NCI-H82 (cell line): ENCODE measurements around the gene ANO2.
A peak's percentile ranks its signal among the peaks of the same experiment; 100 is the strongest.
"Not testable (repeated sequence)": the region's sequence is repeated elsewhere in the genome, so short reads cannot be mapped to it uniquely, and the experiment has no call there.

Experiments used
- DNase-seq: peaks from one replicate; lab custom pipeline; 2025; lab: John Stamatoyannopoulos, UW

Gene ANO2

DNA sequence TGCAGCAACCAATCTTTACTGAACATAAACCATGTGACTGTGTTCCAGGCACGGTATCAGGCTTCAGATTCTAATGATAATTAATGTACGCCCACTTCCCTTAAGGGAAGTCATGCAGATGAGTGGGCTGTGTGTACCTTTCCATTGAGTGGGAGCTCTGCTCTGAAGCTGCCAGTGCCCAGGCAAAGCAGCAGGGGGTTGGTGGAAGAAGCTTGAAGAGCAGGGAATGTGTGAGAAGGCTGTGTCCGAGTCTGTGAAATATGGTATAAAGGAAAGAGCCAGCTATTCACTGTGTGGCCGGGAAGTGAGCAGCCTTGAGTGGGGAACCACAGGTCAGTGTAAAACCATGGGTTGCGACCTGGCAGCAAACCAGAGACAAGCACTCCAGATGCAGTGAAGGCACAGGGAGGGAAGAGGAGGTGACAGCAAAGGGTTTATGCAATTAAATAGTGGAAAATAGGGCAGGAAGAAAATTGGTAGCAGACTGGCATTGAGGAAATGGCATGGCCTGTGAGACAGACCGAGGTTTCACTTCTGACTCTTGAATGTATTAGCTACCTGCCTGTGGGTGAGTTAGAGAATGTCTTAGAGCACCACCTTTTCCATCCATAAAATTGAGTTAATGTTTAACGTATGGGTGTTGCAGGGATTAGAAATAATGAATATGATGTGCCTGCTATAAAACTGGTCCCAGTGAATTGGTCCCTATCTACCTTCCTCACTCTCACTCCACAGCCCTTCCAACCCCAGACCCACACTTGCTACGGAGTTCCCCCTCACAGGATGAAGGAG lies 396.7 kb downstream of the ANO2 start:
- no peak for DNase-seq

DNA sequence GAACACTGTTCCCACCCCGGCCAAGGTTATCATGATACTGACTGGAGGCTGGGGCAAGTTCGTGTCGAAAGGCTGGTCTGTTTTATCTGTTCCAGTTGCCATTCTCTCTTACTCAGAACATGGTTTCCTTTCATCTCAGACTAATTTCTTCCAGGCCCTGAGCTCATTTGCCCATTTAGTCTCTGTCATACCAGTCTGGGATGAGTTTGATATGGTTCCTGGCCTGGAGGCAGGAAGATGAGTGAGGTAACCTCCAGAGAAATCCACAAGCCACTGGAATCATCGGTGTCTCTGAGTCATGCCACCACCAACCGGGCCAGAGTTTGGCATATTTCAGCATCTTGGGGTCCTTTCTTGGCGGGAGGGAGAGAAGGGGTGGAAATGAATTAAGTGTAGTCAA lies 398.4 kb downstream of the ANO2 start:
- no peak for DNase-seq

DNA sequence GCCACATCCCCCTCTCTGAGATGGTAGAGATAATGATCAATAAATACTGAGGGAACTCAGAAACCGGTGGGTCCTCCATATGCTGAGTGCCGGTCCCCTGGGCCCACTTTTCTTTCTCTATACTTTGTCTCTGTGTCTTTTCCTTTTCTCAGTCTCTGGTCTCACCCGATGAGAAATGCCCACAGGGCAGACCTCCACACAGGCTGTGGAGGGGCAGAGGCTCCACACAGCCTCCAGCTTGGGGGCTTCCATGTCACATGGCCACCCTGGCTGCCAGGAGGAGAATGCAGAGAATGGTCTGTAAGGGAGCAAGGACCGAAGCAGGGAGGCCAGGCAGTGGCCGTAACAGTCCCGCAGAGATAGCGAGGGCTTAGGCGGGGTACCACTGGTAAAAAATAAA lies 407.3 kb downstream of the ANO2 start:
- no peak for DNase-seq

DNA sequence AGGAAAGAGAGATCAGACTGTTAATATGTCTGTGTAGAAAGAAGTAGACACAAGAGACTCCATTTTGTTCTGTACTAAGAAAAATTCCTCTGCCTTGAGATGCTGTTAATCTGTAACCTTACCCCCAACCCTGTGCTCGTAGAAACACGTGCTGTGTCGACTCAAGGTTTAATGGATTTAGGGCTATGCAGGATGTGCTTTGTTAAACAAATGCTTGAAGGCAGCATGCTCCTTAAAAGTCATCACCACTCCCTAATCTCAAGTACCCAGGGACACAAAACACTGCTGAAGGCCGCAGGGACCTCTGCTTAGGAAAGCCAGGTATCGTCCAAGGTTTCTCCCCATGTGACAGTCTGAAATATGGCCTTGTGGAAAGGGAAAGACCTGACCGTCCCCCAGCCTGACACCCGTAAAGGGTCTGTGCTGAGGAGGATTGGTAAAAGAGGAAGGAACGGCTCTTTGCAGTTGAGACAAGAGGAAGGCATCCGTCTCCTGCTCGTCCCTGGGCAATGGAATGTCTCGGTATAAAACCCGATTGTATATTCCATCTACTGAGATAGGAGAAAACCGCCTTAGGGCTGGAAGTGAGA lies 407.9 kb downstream of the ANO2 start:
- not testable (repeated sequence) for DNase-seq

DNA sequence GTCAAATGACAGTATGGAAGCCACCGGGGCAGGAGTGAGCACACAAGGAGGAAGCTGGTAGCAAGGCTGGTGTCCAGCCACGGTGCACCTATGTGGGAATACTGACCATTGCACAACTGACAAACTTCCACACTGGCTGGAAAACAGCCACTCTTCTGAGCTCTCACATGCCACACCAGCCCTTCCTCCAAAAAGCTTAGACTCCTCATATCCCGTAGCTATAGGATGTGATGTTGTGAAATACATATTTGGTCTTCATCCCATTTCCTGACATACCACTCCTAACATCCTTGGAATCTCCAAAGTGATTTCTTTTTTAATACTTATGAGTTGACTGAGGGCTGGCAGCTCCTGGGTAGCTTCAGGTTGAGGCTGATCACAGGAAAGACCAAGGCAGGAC lies 409.5 kb downstream of the ANO2 start:
- no peak for DNase-seq

DNA sequence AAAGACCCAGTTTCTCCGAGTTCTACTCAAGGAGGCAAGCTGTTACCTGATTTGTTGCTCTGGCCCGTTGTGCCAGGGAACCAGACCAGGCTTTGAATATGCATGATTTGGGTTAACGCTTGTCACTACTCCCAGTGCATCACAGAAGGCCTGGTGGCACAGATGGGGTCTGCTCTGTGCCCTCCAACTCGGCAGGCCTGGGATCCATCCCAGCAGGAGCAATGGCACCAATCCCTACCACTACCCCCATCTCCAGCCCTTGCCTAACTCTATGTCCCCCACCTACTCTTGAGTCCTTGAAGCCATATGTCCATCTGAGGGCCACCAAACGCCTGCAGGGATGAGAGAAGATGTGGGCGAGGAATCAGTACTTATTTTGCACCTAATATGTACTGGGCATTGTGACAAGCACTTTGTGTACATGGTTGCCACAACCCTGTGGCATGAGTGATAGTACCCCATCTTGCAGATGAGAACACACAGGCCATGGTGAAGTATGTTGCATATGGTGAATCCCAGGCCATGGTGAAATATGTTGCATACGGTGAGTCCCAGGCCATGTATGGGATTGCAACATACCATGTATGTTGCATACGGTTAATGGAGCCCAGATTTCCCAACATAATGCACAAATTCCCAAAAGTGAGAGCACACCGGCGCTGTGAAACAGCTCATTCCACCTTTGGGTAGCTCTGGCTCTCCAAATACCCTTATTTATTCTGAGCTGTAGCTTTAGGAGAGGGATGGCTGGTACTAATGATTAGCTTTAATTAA lies 410.4 kb downstream of the ANO2 start:
- no peak for DNase-seq

DNA sequence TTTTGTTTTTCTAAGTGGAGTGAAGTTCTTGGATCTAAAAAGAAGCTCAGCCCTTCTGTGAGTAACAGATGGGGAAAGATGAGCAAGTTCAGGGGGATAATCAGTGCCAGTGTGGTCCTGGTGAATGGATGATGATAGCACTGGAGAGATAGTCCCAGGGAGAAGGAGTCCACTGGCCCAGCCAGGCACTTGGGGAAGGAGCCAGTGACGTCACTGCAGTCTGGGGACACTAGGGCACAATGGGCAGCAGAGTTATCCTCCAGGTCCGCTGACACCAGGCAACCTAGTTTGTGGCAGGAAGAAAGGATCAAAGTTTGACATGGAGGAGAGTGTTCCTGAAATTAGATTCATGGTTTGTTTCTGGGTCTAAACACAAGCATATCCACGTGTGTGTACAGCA lies 411.7 kb downstream of the ANO2 start:
- no peak for DNase-seq

DNA sequence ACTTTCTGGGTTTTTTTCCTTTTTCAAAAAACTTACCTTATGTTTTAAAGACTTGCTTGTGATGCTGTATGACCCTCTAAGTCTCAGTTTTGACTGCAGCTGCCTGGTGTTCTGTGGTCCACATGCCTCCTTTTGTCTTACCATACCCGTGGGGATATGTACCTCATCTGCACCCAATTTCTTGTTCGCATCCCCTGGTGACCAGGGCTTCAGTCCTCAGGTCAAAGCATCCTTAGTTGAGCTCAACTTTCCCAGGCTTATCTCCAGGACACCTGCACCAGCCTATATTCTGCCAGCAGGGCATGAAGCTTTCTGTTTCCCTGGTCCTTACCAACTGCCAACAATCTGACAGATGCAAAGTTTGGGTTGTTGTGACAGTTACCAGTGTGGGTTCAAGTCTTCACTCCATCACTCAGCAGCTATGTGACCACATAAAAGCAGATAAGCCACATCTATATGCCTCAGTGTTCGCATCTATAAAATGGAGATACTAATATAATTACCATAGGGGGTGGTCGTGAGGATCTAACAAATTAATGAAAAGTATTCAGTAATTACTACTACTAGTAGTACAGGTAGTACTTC lies 419.2 kb downstream of the ANO2 start:
- no peak for DNase-seq

DNA sequence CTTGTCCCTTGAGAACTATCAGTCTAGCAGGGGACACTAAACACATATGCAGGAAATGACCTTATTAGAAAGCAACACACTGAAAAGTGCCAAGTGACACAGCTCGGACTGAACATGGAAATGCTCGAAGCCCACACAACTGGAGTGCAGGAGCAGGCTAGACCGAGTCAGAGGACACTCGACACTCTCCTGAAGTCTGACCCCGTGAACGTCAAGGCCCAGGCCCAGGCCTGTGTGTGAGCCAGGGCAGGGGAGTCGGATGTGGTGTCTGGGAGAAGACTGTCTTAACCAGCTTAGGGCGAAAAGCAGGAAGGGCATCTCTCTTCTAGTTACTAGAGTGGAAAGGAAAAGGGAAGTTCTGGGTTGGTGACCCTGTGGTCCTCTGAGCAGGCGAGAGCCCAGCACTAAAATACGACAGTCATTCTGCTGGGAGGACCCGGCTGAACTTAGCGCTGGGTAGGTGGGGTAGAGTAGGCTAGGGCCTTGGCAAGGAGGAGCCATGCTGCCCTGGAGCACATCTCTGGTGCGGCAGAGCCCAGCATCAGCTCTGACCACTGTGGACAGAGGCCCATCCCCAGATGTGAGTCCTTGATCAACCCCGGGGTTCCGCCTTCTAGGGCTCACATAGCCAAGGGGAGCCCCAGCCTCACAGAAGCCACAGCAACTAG lies 420.2 kb downstream of the ANO2 start:
- no peak for DNase-seq

DNA sequence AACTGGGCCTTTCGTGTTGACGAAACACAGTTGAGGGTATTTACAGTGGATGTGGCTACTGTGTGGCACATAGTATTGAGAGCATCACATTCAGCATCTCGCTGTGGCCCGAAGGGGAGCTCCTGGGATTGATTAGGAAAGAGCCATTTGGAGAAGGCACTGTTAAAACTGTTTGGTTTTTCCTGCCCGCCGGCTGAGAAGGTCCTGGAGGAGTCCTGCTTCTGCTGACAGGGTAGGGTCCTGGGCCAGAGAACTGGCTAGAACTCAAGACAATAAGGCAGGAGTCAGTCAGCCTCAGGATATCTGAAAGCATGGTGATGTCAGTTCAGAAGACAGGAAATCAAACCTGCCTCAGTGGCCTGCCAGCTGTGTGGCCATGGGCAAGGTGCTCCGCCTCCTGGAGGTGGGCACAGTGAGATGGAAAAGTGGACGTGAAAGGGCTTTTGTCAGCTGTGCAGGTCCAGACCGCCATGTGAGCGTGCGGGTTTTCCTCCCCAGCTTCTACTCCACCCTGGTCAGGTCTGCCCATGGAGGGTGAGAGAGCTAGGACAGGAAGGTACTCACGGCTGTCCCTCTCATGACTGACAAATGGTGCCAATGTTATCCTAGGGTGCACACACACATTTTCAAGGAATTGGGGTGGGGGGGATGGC lies 420.8 kb downstream of the ANO2 start:
- DNase-seq, result no peak

DNA sequence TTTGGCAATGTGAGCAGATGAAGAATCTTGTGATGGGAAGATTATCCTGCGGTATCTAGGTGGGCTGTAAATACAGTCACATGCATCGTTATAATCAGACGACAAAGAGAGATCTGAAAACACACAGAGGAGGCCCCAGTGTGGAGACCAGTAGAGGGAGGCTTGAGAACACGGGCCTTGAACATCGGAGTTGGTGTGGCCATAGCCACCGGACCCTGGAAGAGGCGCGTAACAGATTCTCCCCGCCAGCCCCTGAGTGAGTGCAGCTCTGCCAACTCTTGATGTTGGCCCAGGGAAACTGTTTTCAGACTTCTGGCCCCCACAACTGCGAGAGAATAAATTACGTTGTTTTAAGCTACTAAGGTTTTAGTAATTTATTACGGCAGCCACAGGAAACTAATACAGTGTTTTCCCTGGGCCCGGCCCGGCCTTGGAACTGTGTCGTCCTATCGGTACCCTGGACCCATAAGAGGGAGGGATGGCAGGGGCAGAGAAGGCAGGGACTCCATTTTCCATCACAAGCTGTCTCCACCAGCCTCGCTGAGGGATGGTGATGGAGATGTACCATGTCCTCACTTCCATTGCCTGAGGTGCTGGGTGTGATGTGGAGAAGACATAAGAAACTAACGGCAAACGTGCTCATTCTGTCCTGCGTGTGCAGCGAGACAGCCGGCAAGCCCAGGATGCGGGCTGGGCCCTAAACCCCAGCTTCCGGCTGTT lies 421.5 kb downstream of the ANO2 start:
- no peak for DNase-seq

DNA sequence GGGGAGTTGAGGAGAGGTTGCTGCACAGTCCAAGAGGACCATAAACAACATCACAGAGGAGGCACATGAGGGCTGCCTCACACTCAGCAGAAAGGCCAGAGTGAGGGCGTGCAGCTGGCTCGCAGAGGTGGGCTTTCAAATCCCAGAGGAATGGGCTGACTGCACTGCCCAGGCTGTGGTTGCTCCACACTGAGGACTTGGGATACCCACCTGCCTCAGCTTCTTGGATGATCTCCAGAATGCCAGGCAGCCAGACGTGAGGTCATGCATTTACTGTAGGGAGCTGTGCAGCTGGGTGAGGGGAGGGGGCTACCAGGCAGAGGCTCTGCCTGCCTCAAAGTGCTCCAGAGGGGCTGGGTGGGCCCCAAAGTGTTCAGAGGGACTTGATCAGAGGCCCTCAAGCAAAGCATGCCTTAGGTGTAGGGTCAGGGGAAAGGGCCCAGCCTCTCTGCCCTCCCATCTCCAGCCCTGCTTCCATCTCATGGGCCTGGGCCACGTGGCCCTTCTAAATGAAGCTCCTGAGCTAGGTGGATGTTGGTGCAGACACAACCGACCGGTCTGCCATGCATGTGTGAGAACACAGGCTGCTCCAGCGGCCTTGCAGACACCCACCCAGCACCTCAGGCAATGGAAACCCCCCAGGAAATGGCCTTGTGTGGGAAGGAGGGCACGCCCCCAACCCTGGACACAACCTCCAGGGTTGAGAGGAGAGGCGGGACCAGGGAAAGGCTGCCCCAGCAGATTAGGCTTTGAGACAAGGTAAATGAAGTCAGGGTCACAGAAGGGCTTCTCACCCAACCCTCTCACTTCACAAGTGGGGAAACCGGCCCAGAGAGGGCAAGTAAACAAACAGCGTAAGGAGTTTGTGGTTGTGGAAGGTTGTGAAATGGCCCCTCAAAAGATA lies 422.4 kb downstream of the ANO2 start:
- no peak for DNase-seq

DNA sequence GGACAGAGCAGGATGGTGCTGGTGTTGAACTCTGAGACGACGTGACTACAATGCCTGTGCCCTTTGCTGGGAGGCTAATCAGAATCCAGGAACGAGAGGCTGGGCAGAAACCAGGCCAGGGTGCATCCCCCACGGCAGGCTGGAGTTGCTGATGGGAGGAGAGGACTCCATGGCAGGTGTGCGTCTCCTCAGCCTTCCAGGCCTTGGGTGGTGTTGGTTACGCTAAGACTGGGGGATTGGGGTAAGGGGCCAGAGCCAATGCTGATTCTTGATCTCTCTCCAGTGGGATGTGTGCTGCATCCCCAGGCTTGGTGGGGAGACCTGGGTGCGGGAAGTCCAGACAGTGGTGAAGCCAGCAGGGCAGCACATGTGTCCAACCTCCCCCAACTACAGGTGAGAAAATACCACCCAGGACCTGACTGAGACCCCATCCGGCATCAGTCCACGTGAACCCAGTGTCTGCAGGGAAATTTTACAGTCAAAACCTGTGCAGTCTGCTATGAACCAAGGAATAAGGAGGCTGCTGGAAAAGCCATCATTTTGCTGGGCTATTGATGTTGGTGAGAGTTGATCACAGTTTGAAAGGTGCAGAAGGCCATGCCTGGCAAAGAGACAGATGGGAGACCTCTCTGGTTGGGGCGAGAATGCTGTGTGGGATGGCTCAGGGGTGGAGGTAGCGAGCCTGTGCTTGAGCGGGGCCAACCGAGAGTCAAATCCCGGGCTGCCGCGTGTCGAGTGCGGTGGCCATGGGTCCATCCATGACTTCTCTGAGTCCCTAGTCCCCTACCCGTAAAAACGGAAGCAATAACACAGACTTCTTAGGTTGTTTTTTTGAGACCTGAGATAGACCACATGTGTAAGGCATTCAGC lies 423.4 kb downstream of the ANO2 start:
- no peak for DNase-seq

DNA sequence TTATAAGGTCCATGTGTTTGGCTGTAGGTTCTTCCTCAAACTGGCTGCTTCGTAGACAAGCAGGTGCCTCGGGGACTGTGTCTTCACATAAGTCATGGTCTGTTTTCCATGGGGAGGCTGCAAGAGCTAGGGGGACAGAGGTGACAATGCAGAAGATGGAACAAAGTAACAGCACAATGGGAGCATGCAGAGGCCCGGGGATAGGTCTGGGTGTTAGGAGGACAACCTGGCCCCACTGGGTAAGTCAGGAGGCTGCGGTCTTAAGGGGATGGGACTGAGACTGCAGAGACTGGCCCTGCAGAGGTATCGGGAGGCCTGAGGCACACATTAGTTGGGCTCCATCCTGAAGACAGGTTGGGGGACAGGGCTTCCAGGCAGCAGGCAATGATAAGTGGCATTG lies 424.2 kb downstream of the ANO2 start:
- no peak for DNase-seq

DNA sequence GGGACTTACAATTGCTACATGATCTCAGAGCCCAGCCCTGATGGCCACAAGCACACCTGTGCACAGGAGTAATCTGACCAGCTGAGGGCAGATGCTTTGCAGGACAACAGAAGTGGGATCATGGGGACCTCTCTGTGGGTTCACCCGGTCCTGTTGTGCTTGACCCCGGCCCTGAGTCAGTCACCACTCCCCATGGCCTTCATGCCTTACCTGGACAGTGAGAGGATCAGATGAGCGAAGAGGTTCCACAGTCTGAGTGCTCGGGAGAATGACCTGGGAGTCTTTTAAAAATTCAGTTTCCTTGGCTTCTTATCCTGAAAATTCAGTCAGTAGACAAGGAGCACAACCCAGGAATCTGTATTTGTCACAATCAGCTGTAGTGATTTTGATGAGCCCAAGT lies 425.0 kb downstream of the ANO2 start:
- no peak for DNase-seq

DNA sequence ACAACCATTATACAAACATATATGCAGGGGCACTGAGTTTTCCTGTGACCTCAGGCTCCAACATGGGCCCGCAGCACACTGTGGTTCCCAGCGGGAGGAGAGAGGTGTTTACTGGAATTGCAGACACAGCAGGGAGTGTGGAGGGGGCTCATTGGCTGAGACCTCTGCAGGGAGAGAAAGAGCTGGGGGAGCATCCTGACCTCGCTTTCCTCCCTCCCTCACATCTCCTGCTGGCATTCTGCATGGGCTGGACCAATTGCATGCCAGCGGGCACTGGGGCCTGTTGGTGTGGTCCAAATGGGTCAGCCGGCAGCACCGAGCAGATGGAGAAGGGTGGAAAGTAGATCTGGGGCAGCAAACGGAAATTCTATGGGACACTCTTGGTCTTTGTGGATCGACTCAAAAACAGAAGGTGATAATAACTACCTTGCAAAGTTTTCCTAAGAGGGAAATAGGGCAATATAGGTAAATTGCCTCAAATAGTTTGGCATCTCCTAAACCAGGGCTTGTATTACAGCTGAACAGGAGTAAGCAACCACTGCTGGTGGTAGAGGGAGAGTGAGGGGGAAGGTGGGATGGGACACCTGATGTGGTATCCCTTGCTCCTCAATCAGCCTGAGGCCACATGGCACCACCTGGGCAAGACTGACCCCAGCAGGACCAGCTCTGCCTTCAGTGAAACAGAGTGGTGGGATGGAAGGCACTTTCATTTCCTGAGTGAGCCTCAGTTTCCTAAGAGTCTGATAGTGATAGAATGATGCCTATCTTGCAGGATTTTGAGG lies 426.3 kb downstream of the ANO2 start:
- DNase-seq, result peak; percentile 22

DNA sequence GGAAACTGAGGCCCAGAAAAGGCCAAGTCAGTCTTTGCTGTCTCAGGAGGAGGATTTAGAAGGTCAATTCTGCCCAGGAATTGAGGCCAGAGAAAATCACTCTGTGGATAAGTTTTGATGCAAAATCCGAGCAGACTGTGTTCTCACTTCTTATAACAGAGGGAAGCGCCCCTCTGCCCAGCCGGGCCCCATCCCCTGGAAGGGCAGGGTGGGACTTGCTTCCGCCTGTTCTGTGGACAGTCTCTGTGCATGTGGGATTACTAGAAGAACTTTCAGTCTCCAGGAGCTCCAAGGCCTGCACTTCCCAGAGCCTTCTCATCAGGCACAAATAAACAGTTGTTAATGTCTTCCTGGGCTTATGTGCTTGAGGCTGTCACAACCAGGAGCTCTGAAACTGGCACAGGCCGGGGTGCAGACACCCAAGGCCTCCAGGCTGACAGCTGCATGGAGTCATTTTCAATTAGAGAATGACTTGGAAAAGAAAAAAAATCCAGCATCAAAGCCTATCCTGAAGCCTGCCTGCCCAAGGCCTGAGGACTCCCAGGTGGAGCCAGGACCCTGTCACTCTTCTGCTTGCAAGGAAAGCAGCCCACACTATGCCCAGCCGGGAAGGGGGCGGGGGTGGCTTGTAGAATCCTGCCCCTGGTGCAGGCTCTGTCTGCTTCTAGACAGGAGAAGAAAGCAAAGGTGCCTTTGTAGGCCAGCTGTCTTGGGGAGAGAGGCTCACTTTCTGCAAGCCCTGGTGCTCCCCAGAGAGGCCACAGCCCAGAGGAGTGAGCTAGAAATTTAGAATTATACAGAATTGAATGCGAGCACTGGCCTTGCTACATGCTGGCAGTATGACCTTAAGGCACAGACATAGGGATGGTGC lies 428.5 kb downstream of the ANO2 start:
- no peak for DNase-seq
